GM12892 (cell line): ENCODE measurements around the gene EPB41L1.

Experiments used
- DNase-seq: peaks from one replicate; pipeline ENCODE4 v3.0.0; 2011; ENCODE audit not compliant: insufficient read length
- FAIRE-seq: peaks from 2 replicates; lab custom pipeline; 2011; peaks lifted over from hg19 to GRCh38; lab: Jason Lieb, UNC
- POLR2A ChIP-seq: IDR thresholded peaks from 2 replicates; pipeline ENCODE4 v1.6.1; 2011; ENCODE audit warnings: low read depth, low read length, control low read depth
- POLR2AphosphoS5 ChIP-seq: IDR thresholded peaks from 2 replicates; pipeline ENCODE4 v1.6.1; 2011; ENCODE audit warnings: low read depth, low read length, control low read depth
- TAF1 ChIP-seq: IDR thresholded peaks from 2 replicates; pipeline ENCODE4 v1.6.1; 2011; ENCODE audit warnings: low read depth, mild to moderate bottlenecking, control low read depth, low read length, borderline replicate concordance

Gene EPB41L1

GRCh38 chr20:36170542-36171215 lies 16.1 kb downstream of the EPB41L1 start:
- no peak for TF ChIP-seq TAF1
- no peak for TF ChIP-seq POLR2AphosphoS5
- no peak for TF ChIP-seq POLR2A
- no peak for FAIRE-seq

GRCh38 chr20:36173451-36173933 lies 19.0 kb downstream of the EPB41L1 start:
- DNase-seq (no peak), FAIRE-seq (no peak)

More at GRCh38 chr20:36170542-36171215, 16.1 kb downstream of the EPB41L1 start:
- DNase-seq = no peak

GRCh38 chr20:36175016-36175415 lies 20.5 kb downstream of the EPB41L1 start:
- no peak for DNase-seq
- TF ChIP-seq POLR2AphosphoS5 (no peak), POLR2A (no peak), TAF1 (no peak)
- FAIRE-seq = no peak

More at GRCh38 chr20:36173451-36173933, 19.0 kb downstream of the EPB41L1 start:
- TF ChIP-seq POLR2AphosphoS5 = no peak
- no peak for TF ChIP-seq POLR2A
- TF ChIP-seq TAF1 = no peak

- FAIRE-seq = no peak
- TF ChIP-seq POLR2A = no peak
- no peak for TF ChIP-seq TAF1
- no peak for TF ChIP-seq POLR2AphosphoS5
- DNase-seq = no peak
Measured at GRCh38 chr20:36175475-36175995, 21.0 kb downstream of the EPB41L1 start.

- TF ChIP-seq TAF1 (no peak), POLR2A (no peak), POLR2AphosphoS5 (no peak)
- no peak for DNase-seq
- no peak for FAIRE-seq
Measured at GRCh38 chr20:36177716-36178115, 23.2 kb downstream of the EPB41L1 start.

GRCh38 chr20:36179170-36179945 lies 24.8 kb downstream of the EPB41L1 start:
- TF ChIP-seq POLR2AphosphoS5 = no peak
- TF ChIP-seq POLR2A = no peak
- no peak for TF ChIP-seq TAF1
- no peak for DNase-seq
- no peak for FAIRE-seq

GRCh38 chr20:36180323-36180722 lies 25.8 kb downstream of the EPB41L1 start:
- no peak for FAIRE-seq
- no peak for DNase-seq
- no peak for TF ChIP-seq TAF1
- TF ChIP-seq POLR2A = no peak
- TF ChIP-seq POLR2AphosphoS5 = no peak

- DNase-seq (no peak), FAIRE-seq (no peak)
- TF ChIP-seq TAF1 (no peak), POLR2AphosphoS5 (no peak), POLR2A (no peak)
Measured at GRCh38 chr20:36181934-36182603, 27.5 kb downstream of the EPB41L1 start.

- TF ChIP-seq TAF1 (no peak), POLR2A (no peak), POLR2AphosphoS5 (no peak)
- no peak for DNase-seq
- no peak for FAIRE-seq
Measured at GRCh38 chr20:36182604-36183154, 28.1 kb downstream of the EPB41L1 start.

GRCh38 chr20:36183155-36183944 lies 28.8 kb downstream of the EPB41L1 start:
- FAIRE-seq = no peak
- no peak for DNase-seq
- TF ChIP-seq TAF1 (no peak), POLR2AphosphoS5 (no peak), POLR2A (no peak)
